ENCODE data around the gene PCDHGA9. TPM values are rescaled to one million over a fixed set of nuclear protein-coding genes. Genes with fewer than 3 reads are reported as not detected.
A peak's percentile ranks its signal among the peaks of the same experiment; 100 is the strongest.

Gene PCDHGA9
- total RNA-seq, 2 donors from 2014 or later = 0.89 to 7.3 TPM

- H3K4me1 ChIP-seq (ENCODE audit: control insufficient read depth, insufficient read depth, low read length) = no peaks in the 10 kb centered on the region
- no peak overlapping the region for H3K9ac ChIP-seq (ENCODE audit: extremely low read depth, low read length, poor library complexity, severe bottlenecking)
- 91 to 94% methylated on average over 13 of the region's 13 CpGs for WGBS, 2 experiments (ENCODE audit: insufficient coverage in 1 of 2, insufficient read length in 1 of 2)
- Mint-ChIP-seq H3K27ac (no peak overlapping the region), H3K9me3 (peaks cover 55% of the 10 kb centered on the region), H3K4me3 (peak overlapping the region; percentile 83), H3K4me1 (no peaks in the 10 kb centered on the region), H3K36me3 (ENCODE audit: low read depth) (peaks cover 54% of the 10 kb centered on the region), H3K27me3 (ENCODE audit: insufficient read depth) (peaks cover 37% of the 10 kb centered on the region)
- peak overlapping the region; percentile 75 for H3K4me3 ChIP-seq (ENCODE audit: low read length)
- no peaks in the 10 kb centered on the region for H3K36me3 ChIP-seq (ENCODE audit: control insufficient read depth, insufficient read depth, low read length)
- H3K27ac ChIP-seq (ENCODE audit: low read depth, low read length) = no peak overlapping the region
- no peak for TF ChIP-seq CTCF (conservative IDR thresholded peaks at IDR 0.05)
- H3K27me3 ChIP-seq (ENCODE audit: control insufficient read depth, insufficient read depth, low read length, poor library complexity, severe bottlenecking) = no peaks in the 10 kb centered on the region
- H3K9me3 ChIP-seq (ENCODE audit: control insufficient read depth, low read length) = peaks cover 73% of the 10 kb centered on the region
- no peak for DNase-seq
Measured at GRCh38 chr5:141421489-141421855, 18.9 kb downstream of the PCDHGA9 start.

- Mint-ChIP-seq H3K27me3 (ENCODE audit: insufficient read depth) (peaks cover 36% of the 10 kb centered on the region), H3K4me3 (no peak overlapping the region), H3K36me3 (ENCODE audit: low read depth) (peaks cover 66% of the 10 kb centered on the region), H3K27ac (no peak overlapping the region), H3K4me1 (no peaks in the 10 kb centered on the region), H3K9me3 (peaks cover 67% of the 10 kb centered on the region)
- H3K27ac ChIP-seq (ENCODE audit: low read depth, low read length) = no peak overlapping the region
- no peak for DNase-seq
- H3K4me3 ChIP-seq (ENCODE audit: low read length) = no peak overlapping the region
- H3K4me1 ChIP-seq (ENCODE audit: control insufficient read depth, insufficient read depth, low read length) = no peaks in the 10 kb centered on the region
- H3K9me3 ChIP-seq (ENCODE audit: control insufficient read depth, low read length) = peaks cover 85% of the 10 kb centered on the region
- no peak for TF ChIP-seq CTCF (conservative IDR thresholded peaks at IDR 0.05)
- H3K36me3 ChIP-seq (ENCODE audit: control insufficient read depth, insufficient read depth, low read length) = no peaks in the 10 kb centered on the region
- H3K9ac ChIP-seq (ENCODE audit: extremely low read depth, low read length, poor library complexity, severe bottlenecking) = no peak overlapping the region
- no peaks in the 10 kb centered on the region for H3K27me3 ChIP-seq (ENCODE audit: control insufficient read depth, insufficient read depth, low read length, poor library complexity, severe bottlenecking)
- WGBS, 2 experiments (ENCODE audit: insufficient coverage in 1 of 2, insufficient read length in 1 of 2) = 96% methylated on average over 27 to 42 of the region's 42 CpGs
Measured at GRCh38 chr5:141422742-141423291, 20.2 kb downstream of the PCDHGA9 start.

GRCh38 chr5:141427783-141428426, 25.3 kb downstream of the PCDHGA9 start:
- H3K27ac ChIP-seq (ENCODE audit: low read depth, low read length) = no peak overlapping the region
- no peaks in the 10 kb centered on the region for H3K4me1 Mint-ChIP-seq
- 95 to 96% methylated on average over 44 to 53 of the region's 53 CpGs for WGBS, 2 experiments (ENCODE audit: insufficient coverage in 1 of 2, insufficient read length in 1 of 2)
- H3K27me3 ChIP-seq (ENCODE audit: control insufficient read depth, insufficient read depth, low read length, poor library complexity, severe bottlenecking) = no peaks in the 10 kb centered on the region
- no peak overlapping the region for H3K4me3 Mint-ChIP-seq
- peaks cover 70% of the 10 kb centered on the region for H3K36me3 Mint-ChIP-seq (ENCODE audit: low read depth)
- no peak for TF ChIP-seq CTCF (conservative IDR thresholded peaks at IDR 0.05)
- no peaks in the 10 kb centered on the region for H3K4me1 ChIP-seq (ENCODE audit: control insufficient read depth, insufficient read depth, low read length)
- H3K9ac ChIP-seq (ENCODE audit: extremely low read depth, low read length, poor library complexity, severe bottlenecking) = no peak overlapping the region
- no peak for DNase-seq
- peaks cover 75% of the 10 kb centered on the region for H3K9me3 ChIP-seq (ENCODE audit: control insufficient read depth, low read length)
- H3K4me3 ChIP-seq (ENCODE audit: low read length) = no peak overlapping the region
- H3K27me3 Mint-ChIP-seq (ENCODE audit: insufficient read depth) = no peaks in the 10 kb centered on the region
- no peaks in the 10 kb centered on the region for H3K36me3 ChIP-seq (ENCODE audit: control insufficient read depth, insufficient read depth, low read length)
- H3K27ac Mint-ChIP-seq = no peak overlapping the region
- H3K9me3 Mint-ChIP-seq = peaks cover 66% of the 10 kb centered on the region

All from endodermal cell (in vitro differentiated cells).